ENCODE results near the gene SETDB1. TPM values are rescaled to one million over a fixed set of nuclear protein-coding genes. Genes with fewer than 3 reads are reported as not detected.

SETDB1 gene
- total and polyA plus RNA-seq, 2 of the 13 experiments (the other 11 are each of a cell fraction or from before 2014, with no cell fraction given): 33.1 to 34.6 TPM

DNA sequence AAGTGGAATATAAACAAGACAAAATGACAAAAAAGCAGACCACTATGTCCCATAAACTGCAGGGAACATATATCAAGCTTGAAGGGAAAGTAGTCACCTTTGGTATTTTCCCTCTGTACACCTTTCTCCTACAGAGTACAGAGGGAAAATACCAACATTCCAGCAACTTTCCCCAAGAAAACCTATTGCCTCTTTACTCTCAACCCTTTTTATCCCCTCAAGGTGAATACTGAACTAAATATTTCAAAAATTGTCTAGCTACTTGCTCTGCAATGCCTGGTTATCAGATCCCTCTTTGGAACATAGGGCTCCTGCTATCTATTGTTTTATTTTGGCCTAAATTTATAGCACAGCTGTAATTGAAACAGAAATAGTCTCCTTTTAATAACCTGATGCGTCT is 23.4 kb upstream of the SETDB1 start:
- H3K36me3 ChIP-seq (replicated peaks in 1 of 2; ENCODE audit: control insufficient read depth in 1 of 2, insufficient read depth in 2 of 2, low read length in 2 of 2): no peaks in the 10 kb centered on the region
- H3K9ac ChIP-seq (ENCODE audit: insufficient read depth, low read depth, low read length): no peak overlapping the region
- no peak overlapping the region for H2AFZ ChIP-seq (ENCODE audit: low read length)
- POLR2A ChIA-PET: no interaction called here
- DNase-seq (ENCODE audit: low spot score) (no peak), ATAC-seq (no peak), FAIRE-seq (no peak)
- 78% methylated on average over 1 of the region's 1 CpG for WGBS (ENCODE audit: low lambda C conversion rate)
- CTCF ChIA-PET (ENCODE audit: low intra/inter-chr PET ratio, low total read pairs): no interaction called here
- no peak overlapping the region for H3K4me3 ChIP-seq (replicated peaks in 1 of 3; ENCODE audit: insufficient read depth in 1 of 3, low read depth in 2 of 3, low read length in 3 of 3)
- no peak overlapping the region for H3K4me2 ChIP-seq (ENCODE audit: low read depth, low read length)
- no peaks in the 10 kb centered on the region for H3K4me1 ChIP-seq (ENCODE audit: insufficient read depth, low read length)
- H3K27me3 ChIP-seq (ENCODE audit: control insufficient read depth in 1 of 2, insufficient read depth in 2 of 2, low read length in 2 of 2): no peaks in the 10 kb centered on the region
- in situ Hi-C loops (cut with HindIII; ENCODE audit: extremely low pct_ligation_motif_present, low pct_unique_long_range_greater_than_20kb) (no loop called here), intact Hi-C loops (cut with micrococcal nuclease; ENCODE audit: unreplicated experiment) (no loop called here)
- no peaks in the 10 kb centered on the region for H3K79me2 ChIP-seq (ENCODE audit: insufficient read depth, low read length)
- no TSS peak for BruUV-seq (replicated peaks)
- H4K20me1 ChIP-seq (ENCODE audit: insufficient read depth, low read length): no peaks in the 10 kb centered on the region
- H3K27ac ChIP-seq (ENCODE audit: extremely low read length, insufficient read depth, low read length): no peak overlapping the region
- no peaks in the 10 kb centered on the region for H3K9me3 ChIP-seq (ENCODE audit: low read length)
- no peak for TF ChIP-seq U2AF1 (optimal IDR thresholded peaks at IDR 0.05; ENCODE audit: low read depth, low read length)
- TF ChIP-seq, protein P1, sequence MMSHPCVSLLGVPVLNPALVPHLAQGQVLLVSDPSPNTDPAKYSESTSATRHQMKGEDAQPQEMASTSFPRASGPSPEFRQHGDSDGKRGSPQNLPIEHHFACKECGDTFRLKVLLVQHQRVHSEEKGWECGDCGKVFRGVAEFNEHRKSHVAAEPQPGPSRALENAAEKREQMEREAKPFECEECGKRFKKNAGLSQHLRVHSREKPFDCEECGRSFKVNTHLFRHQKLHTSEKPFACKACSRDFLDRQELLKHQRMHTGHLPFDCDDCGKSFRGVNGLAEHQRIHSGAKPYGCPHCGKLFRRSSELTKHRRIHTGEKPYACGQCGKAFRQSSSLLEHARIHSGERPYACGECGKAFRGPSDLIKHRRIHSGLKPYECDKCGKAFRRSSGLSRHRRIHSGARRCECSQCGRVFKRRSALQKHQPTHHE (CRISPR knock-in tag; IDR thresholded peaks at IDR 0.05; ENCODE audit: borderline replicate concordance): no peak
- TF ChIP-seq, protein P2, sequence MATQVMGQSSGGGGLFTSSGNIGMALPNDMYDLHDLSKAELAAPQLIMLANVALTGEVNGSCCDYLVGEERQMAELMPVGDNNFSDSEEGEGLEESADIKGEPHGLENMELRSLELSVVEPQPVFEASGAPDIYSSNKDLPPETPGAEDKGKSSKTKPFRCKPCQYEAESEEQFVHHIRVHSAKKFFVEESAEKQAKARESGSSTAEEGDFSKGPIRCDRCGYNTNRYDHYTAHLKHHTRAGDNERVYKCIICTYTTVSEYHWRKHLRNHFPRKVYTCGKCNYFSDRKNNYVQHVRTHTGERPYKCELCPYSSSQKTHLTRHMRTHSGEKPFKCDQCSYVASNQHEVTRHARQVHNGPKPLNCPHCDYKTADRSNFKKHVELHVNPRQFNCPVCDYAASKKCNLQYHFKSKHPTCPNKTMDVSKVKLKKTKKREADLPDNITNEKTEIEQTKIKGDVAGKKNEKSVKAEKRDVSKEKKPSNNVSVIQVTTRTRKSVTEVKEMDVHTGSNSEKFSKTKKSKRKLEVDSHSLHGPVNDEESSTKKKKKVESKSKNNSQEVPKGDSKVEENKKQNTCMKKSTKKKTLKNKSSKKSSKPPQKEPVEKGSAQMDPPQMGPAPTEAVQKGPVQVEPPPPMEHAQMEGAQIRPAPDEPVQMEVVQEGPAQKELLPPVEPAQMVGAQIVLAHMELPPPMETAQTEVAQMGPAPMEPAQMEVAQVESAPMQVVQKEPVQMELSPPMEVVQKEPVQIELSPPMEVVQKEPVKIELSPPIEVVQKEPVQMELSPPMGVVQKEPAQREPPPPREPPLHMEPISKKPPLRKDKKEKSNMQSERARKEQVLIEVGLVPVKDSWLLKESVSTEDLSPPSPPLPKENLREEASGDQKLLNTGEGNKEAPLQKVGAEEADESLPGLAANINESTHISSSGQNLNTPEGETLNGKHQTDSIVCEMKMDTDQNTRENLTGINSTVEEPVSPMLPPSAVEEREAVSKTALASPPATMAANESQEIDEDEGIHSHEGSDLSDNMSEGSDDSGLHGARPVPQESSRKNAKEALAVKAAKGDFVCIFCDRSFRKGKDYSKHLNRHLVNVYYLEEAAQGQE (IDR thresholded peaks at IDR 0.05; ENCODE audit: borderline replicate concordance in 1 of 2, low read depth in 1 of 2, low read length in 2 of 2): no peak
- TF ChIP-seq, protein P3, sequence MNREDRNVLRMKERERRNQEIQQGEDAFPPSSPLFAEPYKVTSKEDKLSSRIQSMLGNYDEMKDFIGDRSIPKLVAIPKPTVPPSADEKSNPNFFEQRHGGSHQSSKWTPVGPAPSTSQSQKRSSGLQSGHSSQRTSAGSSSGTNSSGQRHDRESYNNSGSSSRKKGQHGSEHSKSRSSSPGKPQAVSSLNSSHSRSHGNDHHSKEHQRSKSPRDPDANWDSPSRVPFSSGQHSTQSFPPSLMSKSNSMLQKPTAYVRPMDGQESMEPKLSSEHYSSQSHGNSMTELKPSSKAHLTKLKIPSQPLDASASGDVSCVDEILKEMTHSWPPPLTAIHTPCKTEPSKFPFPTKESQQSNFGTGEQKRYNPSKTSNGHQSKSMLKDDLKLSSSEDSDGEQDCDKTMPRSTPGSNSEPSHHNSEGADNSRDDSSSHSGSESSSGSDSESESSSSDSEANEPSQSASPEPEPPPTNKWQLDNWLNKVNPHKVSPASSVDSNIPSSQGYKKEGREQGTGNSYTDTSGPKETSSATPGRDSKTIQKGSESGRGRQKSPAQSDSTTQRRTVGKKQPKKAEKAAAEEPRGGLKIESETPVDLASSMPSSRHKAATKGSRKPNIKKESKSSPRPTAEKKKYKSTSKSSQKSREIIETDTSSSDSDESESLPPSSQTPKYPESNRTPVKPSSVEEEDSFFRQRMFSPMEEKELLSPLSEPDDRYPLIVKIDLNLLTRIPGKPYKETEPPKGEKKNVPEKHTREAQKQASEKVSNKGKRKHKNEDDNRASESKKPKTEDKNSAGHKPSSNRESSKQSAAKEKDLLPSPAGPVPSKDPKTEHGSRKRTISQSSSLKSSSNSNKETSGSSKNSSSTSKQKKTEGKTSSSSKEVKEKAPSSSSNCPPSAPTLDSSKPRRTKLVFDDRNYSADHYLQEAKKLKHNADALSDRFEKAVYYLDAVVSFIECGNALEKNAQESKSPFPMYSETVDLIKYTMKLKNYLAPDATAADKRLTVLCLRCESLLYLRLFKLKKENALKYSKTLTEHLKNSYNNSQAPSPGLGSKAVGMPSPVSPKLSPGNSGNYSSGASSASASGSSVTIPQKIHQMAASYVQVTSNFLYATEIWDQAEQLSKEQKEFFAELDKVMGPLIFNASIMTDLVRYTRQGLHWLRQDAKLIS (CRISPR knock-in tag; IDR thresholded peaks at IDR 0.05): no peak
- TF ChIP-seq ZNF607 (CRISPR knock-in tag; IDR thresholded peaks at IDR 0.05; ENCODE audit: borderline replicate concordance): no peak
- TF ChIP-seq SALL2 (CRISPR knock-in tag; IDR thresholded peaks at IDR 0.05): no peak
- TF ChIP-seq MTA3 (CRISPR knock-in tag; IDR thresholded peaks at IDR 0.05): no peak
- TF ChIP-seq RARA (CRISPR knock-in tag; IDR thresholded peaks at IDR 0.05): no peak
- TF ChIP-seq, protein P4, sequence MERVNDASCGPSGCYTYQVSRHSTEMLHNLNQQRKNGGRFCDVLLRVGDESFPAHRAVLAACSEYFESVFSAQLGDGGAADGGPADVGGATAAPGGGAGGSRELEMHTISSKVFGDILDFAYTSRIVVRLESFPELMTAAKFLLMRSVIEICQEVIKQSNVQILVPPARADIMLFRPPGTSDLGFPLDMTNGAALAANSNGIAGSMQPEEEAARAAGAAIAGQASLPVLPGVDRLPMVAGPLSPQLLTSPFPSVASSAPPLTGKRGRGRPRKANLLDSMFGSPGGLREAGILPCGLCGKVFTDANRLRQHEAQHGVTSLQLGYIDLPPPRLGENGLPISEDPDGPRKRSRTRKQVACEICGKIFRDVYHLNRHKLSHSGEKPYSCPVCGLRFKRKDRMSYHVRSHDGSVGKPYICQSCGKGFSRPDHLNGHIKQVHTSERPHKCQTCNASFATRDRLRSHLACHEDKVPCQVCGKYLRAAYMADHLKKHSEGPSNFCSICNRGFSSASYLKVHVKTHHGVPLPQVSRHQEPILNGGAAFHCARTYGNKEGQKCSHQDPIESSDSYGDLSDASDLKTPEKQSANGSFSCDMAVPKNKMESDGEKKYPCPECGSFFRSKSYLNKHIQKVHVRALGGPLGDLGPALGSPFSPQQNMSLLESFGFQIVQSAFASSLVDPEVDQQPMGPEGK (CRISPR knock-in tag; IDR thresholded peaks at IDR 0.05): no peak
- no peak for TF ChIP-seq SRSF1 (optimal IDR thresholded peaks at IDR 0.05; ENCODE audit: low read depth, low read length)
